ENCODE measurements around the gene RASAL2.

- TF ChIP-seq CTCF (conservative IDR thresholded peaks at IDR 0.05; ENCODE audit: low read depth, low read length): no peak
- TF ChIP-seq POLR2A (IDR thresholded peaks at IDR 0.05; ENCODE audit: low read depth, low read length): no peak
Observed at GRCh38 chr1:178243119-178243518, 149.2 kb downstream of the RASAL2 start.
